ENCODE data around the gene PSMB7. TPM values are rescaled to one million over a fixed set of nuclear protein-coding genes. Genes with fewer than 3 reads are reported as not detected.

Gene PSMB7
- total RNA-seq, 1 experiment from 2014 or later, result 380 TPM

DNA sequence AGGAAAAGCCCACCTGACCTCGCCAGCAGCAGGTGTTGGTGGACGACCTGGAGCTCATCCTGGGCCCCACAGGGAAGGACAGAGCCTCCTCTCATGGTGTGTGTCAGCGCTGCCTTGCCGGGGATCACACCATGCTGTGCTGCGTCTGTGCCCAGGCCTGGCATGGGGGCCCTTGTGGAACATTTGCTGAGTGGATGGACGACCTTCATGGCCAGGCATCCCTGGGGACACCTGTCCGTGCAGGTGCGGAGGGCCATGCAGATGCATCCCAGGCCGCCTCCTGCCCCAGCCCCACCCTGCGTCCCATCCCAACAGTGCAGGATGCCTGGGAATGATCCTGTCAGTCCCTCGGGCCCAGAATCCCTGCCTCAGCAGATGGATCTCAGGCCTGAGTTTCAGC lies 83.7 kb downstream of the PSMB7 start:
- H3K27ac ChIP-seq (ENCODE audit: low read depth, low read length, poor library complexity, severe bottlenecking), result no peak overlapping the region
- H3K9me3 ChIP-seq (ENCODE audit: low read depth, low read length, poor library complexity, severe bottlenecking), result no peaks in the 10 kb centered on the region
- CTCF ChIA-PET, result no interaction called here
- H3K36me3 ChIP-seq (ENCODE audit: insufficient read depth, low read length, poor library complexity, severe bottlenecking), result peaks cover 6% of the 10 kb centered on the region
- H3K4me1 ChIP-seq (ENCODE audit: insufficient read depth, low read length, poor library complexity, severe bottlenecking), result no peaks in the 10 kb centered on the region
- H3K4me3 ChIP-seq (ENCODE audit: low read depth, low read length, poor library complexity, severe bottlenecking), result no peak overlapping the region
- BruUV-seq (replicated peaks), result no TSS peak
- no peaks in the 10 kb centered on the region for H3K27me3 ChIP-seq (replicated peaks; ENCODE audit: insufficient read depth, low read depth, low read length, poor library complexity)
- intact Hi-C loops (cut with micrococcal nuclease; ENCODE audit: unreplicated experiment), result no loop called here
- TF ChIP-seq EZH2 (IDR thresholded peaks at IDR 0.05; ENCODE audit: borderline replicate concordance, low read depth, low read length, poor library complexity, severe bottlenecking), result no peak
- TF ChIP-seq, protein P1, sequence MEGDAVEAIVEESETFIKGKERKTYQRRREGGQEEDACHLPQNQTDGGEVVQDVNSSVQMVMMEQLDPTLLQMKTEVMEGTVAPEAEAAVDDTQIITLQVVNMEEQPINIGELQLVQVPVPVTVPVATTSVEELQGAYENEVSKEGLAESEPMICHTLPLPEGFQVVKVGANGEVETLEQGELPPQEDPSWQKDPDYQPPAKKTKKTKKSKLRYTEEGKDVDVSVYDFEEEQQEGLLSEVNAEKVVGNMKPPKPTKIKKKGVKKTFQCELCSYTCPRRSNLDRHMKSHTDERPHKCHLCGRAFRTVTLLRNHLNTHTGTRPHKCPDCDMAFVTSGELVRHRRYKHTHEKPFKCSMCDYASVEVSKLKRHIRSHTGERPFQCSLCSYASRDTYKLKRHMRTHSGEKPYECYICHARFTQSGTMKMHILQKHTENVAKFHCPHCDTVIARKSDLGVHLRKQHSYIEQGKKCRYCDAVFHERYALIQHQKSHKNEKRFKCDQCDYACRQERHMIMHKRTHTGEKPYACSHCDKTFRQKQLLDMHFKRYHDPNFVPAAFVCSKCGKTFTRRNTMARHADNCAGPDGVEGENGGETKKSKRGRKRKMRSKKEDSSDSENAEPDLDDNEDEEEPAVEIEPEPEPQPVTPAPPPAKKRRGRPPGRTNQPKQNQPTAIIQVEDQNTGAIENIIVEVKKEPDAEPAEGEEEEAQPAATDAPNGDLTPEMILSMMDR (conservative IDR thresholded peaks at IDR 0.05; ENCODE audit: low read depth, low read length), result no peak
- DNase-seq (ENCODE audit: low spot score), result no peak
- POLR2A ChIA-PET (ENCODE audit: low non-redundant PET), result no interaction called here

DNA sequence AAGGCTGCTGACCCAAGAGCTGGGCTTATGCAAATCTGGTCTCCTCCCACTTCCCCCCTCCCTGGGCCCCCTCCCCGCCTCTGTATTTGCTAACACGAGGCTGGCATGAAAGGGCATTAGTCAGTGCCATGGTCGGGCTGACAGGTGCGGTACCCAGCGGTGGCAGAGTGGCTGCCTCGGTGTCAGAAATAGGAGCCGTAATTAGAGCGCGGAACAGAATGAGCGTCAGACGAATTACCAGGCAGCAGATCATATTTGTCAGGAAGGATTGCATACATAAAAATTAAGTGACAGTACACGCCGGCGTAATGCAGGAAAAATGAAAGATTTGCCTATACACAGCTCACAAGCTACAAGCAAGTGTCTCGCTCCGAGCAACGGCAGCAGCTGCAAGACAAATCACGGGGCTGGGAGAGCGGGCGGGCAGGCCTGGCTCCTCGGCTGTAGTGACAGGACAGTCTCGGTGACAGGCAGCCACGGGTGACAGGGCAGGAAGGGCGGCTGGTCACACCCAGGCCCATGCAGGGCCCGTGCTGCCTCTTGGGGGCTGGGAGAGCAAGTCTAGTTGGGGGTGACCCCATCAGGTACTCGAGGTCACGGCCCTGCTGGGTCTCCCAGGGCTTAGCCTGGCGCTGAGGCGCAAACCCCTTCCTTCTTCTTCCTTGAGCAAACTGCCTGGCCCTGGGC lies 85.1 kb downstream of the PSMB7 start:
- Histone ChIP-seq H3K4me3 (ENCODE audit: low read depth, low read length, poor library complexity, severe bottlenecking) (no peak overlapping the region), H3K27ac (ENCODE audit: low read depth, low read length, poor library complexity, severe bottlenecking) (no peak overlapping the region), H3K36me3 (ENCODE audit: insufficient read depth, low read length, poor library complexity, severe bottlenecking) (peaks cover 6% of the 10 kb centered on the region), H3K9me3 (ENCODE audit: low read depth, low read length, poor library complexity, severe bottlenecking) (no peaks in the 10 kb centered on the region), H3K4me1 (ENCODE audit: insufficient read depth, low read length, poor library complexity, severe bottlenecking) (no peaks in the 10 kb centered on the region), H3K27me3 (replicated peaks; ENCODE audit: insufficient read depth, low read depth, low read length, poor library complexity) (no peaks in the 10 kb centered on the region)
- POLR2A ChIA-PET (ENCODE audit: low non-redundant PET), result no interaction called here
- intact Hi-C loops (cut with micrococcal nuclease; ENCODE audit: unreplicated experiment), result no loop called here
- CTCF ChIA-PET, result no interaction called here
- DNase-seq (ENCODE audit: low spot score), result no peak
- BruUV-seq (replicated peaks), result no TSS peak
- no peak for TF ChIP-seq EZH2 (IDR thresholded peaks at IDR 0.05; ENCODE audit: borderline replicate concordance, low read depth, low read length, poor library complexity, severe bottlenecking)

DNA sequence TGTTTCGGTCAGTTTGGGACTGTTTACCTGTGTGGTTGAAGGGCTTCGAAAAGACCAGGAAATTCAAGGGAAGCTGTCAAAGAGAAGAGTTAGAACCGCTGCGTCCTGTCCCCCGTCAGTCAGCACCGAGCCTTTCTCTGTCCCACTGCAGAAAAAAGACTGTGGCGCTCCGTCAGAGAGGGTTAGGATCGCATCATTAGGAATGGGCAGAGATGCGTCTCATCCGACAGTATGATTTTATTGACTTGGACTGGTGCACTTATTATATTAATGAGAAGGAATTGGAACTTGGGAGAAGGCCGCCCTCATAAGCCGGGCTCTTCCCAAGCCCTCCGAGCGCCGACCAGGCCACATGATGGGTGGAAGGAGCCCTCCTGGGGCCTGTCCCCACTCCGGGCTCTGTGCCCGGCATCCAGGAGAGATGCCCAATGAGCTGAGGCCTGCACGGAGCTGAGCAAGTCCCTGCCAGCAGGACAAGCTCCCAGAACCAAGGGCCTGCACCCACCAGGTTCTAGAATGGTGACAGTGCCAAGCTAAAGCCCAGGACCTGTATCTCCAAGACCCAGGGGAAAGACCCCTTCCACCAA lies 85.9 kb downstream of the PSMB7 start:
- Histone ChIP-seq H3K4me3 (ENCODE audit: low read depth, low read length, poor library complexity, severe bottlenecking) (no peak overlapping the region), H3K4me1 (ENCODE audit: insufficient read depth, low read length, poor library complexity, severe bottlenecking) (no peaks in the 10 kb centered on the region), H3K36me3 (ENCODE audit: insufficient read depth, low read length, poor library complexity, severe bottlenecking) (peaks cover 6% of the 10 kb centered on the region), H3K27ac (ENCODE audit: low read depth, low read length, poor library complexity, severe bottlenecking) (no peak overlapping the region), H3K27me3 (replicated peaks; ENCODE audit: insufficient read depth, low read depth, low read length, poor library complexity) (no peaks in the 10 kb centered on the region), H3K9me3 (ENCODE audit: low read depth, low read length, poor library complexity, severe bottlenecking) (no peaks in the 10 kb centered on the region)
- intact Hi-C loops (cut with micrococcal nuclease; ENCODE audit: unreplicated experiment), result loop anchor here (10.0 kb wide), 1 partner anchor 924 kb away; no protein-coding TSS in a partner anchor
- BruUV-seq (replicated peaks), result no TSS peak
- POLR2A ChIA-PET (ENCODE audit: low non-redundant PET), result no interaction called here
- DNase-seq (ENCODE audit: low spot score), result no peak
- no peak for TF ChIP-seq EZH2 (IDR thresholded peaks at IDR 0.05; ENCODE audit: borderline replicate concordance, low read depth, low read length, poor library complexity, severe bottlenecking)
- TF ChIP-seq, protein P1 (conservative IDR thresholded peaks at IDR 0.05; ENCODE audit: low read depth, low read length), result no peak
- CTCF ChIA-PET, result no interaction called here
